ENCODE data around the gene REEP5. TPM values are rescaled to one million over a fixed set of nuclear protein-coding genes. Genes with fewer than 3 reads are reported as not detected.

The REEP5 gene
- total and polyA plus RNA-seq, 9 of the 15 experiments (the other 6 are each of a cell fraction or from before 2014, with no cell fraction given), result 14.7 to 102 (median 36.0) TPM

- TF ChIP-seq CHD7 (IDR thresholded peaks at IDR 0.05; ENCODE audit: low read depth, low read length) (no peak), MEF2A (IDR thresholded peaks at IDR 0.05; ENCODE audit: control insufficient read depth, low read depth, low read length) (peak; percentile 77), ZNF444 (CRISPR knock-in tag; IDR thresholded peaks at IDR 0.05) (no peak), SMARCB1 (IDR thresholded peaks at IDR 0.05; ENCODE audit: insufficient read length, low read depth) (no peak), SAP30 (IDR thresholded peaks at IDR 0.05; ENCODE audit: borderline replicate concordance, insufficient read depth, low read depth, low read length, poor library complexity, severe bottlenecking) (no peak), FUS (optimal IDR thresholded peaks at IDR 0.05; ENCODE audit: low read depth, low read length) (no peak), SRSF7 (optimal IDR thresholded peaks at IDR 0.05; ENCODE audit: low read depth, low read length) (no peak), CHAMP1 (IDR thresholded peaks at IDR 0.05) (no peak), PCBP1 (IDR thresholded peaks at IDR 0.05; ENCODE audit: low read depth, low read length, poor library complexity, severe bottlenecking) (no peak), SNIP1 (IDR thresholded peaks at IDR 0.05; ENCODE audit: low read depth) (no peak)
- TF ChIP-seq, protein P1, sequence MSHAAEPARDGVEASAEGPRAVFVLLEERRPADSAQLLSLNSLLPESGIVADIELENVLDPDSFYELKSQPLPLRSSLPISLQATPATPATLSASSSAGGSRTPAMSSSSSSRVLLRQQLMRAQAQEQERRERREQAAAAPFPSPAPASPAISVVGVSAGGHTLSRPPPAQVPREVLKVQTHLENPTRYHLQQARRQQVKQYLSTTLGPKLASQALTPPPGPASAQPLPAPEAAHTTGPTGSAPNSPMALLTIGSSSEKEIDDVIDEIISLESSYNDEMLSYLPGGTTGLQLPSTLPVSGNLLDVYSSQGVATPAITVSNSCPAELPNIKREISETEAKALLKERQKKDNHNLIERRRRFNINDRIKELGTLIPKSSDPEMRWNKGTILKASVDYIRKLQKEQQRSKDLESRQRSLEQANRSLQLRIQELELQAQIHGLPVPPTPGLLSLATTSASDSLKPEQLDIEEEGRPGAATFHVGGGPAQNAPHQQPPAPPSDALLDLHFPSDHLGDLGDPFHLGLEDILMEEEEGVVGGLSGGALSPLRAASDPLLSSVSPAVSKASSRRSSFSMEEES (CRISPR knock-in tag; IDR thresholded peaks at IDR 0.05), result no peak
- TF ChIP-seq, protein P2, sequence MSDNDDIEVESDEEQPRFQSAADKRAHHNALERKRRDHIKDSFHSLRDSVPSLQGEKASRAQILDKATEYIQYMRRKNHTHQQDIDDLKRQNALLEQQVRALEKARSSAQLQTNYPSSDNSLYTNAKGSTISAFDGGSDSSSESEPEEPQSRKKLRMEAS (CRISPR knock-in tag; IDR thresholded peaks at IDR 0.05), result no peak
These were observed 7.4 kb downstream of the REEP5 start (continued) for GRCh38 chr5:112914584-112914983.
